ENCODE data around the gene TSEN2.
"Not testable (repeated sequence)": the region's sequence is repeated elsewhere in the genome, so short reads cannot be mapped to it uniquely, and the experiment has no call there.

The TSEN2 gene

GRCh38 chr3:12452361-12453330, 31.6 kb upstream of the TSEN2 start:
- no peak for DNase-seq (ENCODE audit: low read depth)

- no peak for DNase-seq (ENCODE audit: low read depth)
Measured at GRCh38 chr3:12454076-12454815, 30.0 kb upstream of the TSEN2 start.

GRCh38 chr3:12454816-12455121, 29.5 kb upstream of the TSEN2 start:
- no peak for DNase-seq (ENCODE audit: low read depth)

GRCh38 chr3:12455740-12456139, 28.5 kb upstream of the TSEN2 start:
- no peak for DNase-seq (ENCODE audit: low read depth)

GRCh38 chr3:12456441-12456840, 27.8 kb upstream of the TSEN2 start:
- no peak for DNase-seq (ENCODE audit: low read depth)

GRCh38 chr3:12457380-12457779, 26.9 kb upstream of the TSEN2 start:
- not testable (repeated sequence) for DNase-seq (ENCODE audit: low read depth)

GRCh38 chr3:12458901-12459300, 25.4 kb upstream of the TSEN2 start:
- no peak for DNase-seq (ENCODE audit: low read depth)

GRCh38 chr3:12460127-12460526, 24.2 kb upstream of the TSEN2 start:
- DNase-seq (ENCODE audit: low read depth) = no peak

- DNase-seq (ENCODE audit: low read depth) = no peak
Measured at GRCh38 chr3:12461097-12461649, 23.1 kb upstream of the TSEN2 start.

- DNase-seq (ENCODE audit: low read depth) = no peak
Measured at GRCh38 chr3:12462159-12462947, 21.9 kb upstream of the TSEN2 start.

- no peak for DNase-seq (ENCODE audit: low read depth)
Measured at GRCh38 chr3:12463686-12464085, 20.6 kb upstream of the TSEN2 start.

GRCh38 chr3:12464181-12464580, 20.1 kb upstream of the TSEN2 start:
- DNase-seq (ENCODE audit: low read depth) = no peak

- DNase-seq (ENCODE audit: low read depth) = no peak
Measured at GRCh38 chr3:12465151-12465835, 19.0 kb upstream of the TSEN2 start.

- DNase-seq (ENCODE audit: low read depth) = no peak
Measured at GRCh38 chr3:12465836-12466225, 18.4 kb upstream of the TSEN2 start.

GRCh38 chr3:12467746-12468145, 16.5 kb upstream of the TSEN2 start:
- DNase-seq (ENCODE audit: low read depth) = no peak

GRCh38 chr3:12468276-12468675, 16.0 kb upstream of the TSEN2 start:
- DNase-seq (ENCODE audit: low read depth) = no peak

GRCh38 chr3:12468757-12469156, 15.5 kb upstream of the TSEN2 start:
- no peak for DNase-seq (ENCODE audit: low read depth)

GRCh38 chr3:12469222-12469621, 15.1 kb upstream of the TSEN2 start:
- DNase-seq (ENCODE audit: low read depth) = not testable (repeated sequence)

GRCh38 chr3:12470111-12470510, 14.2 kb upstream of the TSEN2 start:
- no peak for DNase-seq (ENCODE audit: low read depth)

- no peak for DNase-seq (ENCODE audit: low read depth)
Measured at GRCh38 chr3:12470680-12471079, 13.6 kb upstream of the TSEN2 start.

- no peak for DNase-seq (ENCODE audit: low read depth)
Measured at GRCh38 chr3:12471241-12471640, 13.0 kb upstream of the TSEN2 start.
